IPS-15b (cell line): ENCODE data around the gene TM9SF3.

ENCODE experiments used
- H3K27me3 ChIP-seq: one replicate; pipeline ENCODE4 v1.6.1; 2013; ENCODE audit warnings: low read length; ENCODE audit not compliant: control insufficient read depth, insufficient read depth
- H3K36me3 ChIP-seq: one replicate; pipeline ENCODE4 v1.6.1; 2013; ENCODE audit warnings: low read length; ENCODE audit not compliant: control insufficient read depth, insufficient read depth
- H3K4me1 ChIP-seq: one replicate; pipeline ENCODE4 v1.6.1; 2013; ENCODE audit warnings: mild to moderate bottlenecking, low read length; ENCODE audit not compliant: control insufficient read depth, insufficient read depth
- H3K4me3 ChIP-seq: one replicate; pipeline ENCODE4 v1.5.1; 2013; ENCODE audit warnings: low read depth, low read length
- H3K9ac ChIP-seq: one replicate; pipeline ENCODE4 v1.6.1; 2013; ENCODE audit warnings: low read depth, mild to moderate bottlenecking, low read length
- H3K9me3 ChIP-seq: one replicate; pipeline ENCODE4 v1.6.1; 2013; ENCODE audit warnings: mild to moderate bottlenecking, low read length; ENCODE audit not compliant: control insufficient read depth, insufficient read depth

TM9SF3 gene

DNA sequence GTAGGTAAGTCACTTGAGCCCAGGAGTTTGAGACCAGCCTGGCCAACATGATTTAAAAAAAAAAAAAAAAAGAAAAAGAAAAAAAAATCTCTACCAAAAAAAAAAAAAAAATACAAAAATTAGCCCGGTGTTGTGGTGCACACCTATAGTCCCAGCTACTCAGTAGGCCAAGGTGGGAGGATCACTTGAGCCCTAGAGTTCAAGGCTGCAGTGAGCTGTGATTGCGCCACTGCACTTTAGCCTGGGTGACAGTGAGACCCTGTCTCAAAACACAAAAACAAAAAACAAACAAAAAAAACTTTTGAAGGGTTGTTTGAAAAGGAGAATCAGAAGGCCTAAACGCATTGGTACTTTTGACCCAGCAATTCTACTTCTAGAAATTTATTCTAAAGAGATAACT lies 86.8 kb downstream of the TM9SF3 start:
- Histone ChIP-seq H3K36me3 (no peaks in the 10 kb centered on the region), H3K9ac (no peak overlapping the region), H3K27me3 (peaks cover 3% of the 10 kb centered on the region), H3K9me3 (no peaks in the 10 kb centered on the region), H3K4me1 (no peaks in the 10 kb centered on the region), H3K4me3 (no peak overlapping the region)

DNA sequence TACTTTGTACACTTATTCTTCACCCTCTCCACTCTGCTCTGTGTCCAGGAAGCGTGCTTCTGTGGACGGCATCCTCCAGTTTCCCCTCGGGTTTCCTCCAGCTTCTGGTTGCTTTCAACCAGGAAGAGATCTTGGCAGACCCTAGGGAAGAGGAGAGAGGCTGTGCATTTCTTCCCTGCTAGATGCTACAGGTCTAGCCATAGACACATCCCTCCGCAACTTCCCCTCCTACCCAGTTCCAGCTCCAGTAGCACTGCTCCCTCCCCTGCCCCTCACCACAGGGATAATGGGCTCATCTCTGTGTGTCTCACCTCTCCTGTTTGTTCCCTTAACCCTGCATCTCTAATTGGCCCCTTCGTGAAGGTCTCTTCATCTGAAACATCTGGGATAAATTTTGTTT lies 89.4 kb downstream of the TM9SF3 start:
- H3K4me3 ChIP-seq: no peak overlapping the region
- H3K36me3 ChIP-seq: no peaks in the 10 kb centered on the region

DNA sequence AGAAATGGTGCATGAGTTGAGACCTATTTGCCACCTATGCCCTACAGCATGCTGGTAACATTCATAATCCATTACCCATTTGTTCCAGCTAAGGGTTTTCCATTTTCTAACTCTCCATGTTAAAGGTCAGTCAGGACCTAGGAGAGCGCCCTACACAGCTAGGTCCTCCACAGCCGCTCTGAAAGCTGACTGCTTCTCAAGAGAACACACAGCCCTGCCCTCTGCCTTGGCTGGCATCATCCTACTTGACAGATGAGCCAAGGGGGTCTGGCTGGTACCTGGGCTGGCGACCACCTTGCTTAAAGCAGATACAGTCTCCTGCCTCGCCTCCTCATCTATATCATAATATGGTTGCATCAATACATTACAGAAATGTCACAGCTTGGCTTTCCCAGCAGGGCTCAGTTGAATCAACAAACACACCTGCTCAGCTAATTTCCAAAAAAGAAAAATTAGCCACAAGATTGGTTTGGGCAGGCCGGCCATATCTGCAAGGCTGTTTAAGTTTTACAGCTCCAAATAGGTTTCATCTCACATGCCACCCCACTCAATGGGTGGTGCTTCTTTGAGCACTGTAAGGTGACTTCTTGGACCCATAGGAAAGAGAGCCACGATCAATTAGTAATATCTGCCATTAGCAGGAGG lies 90.4 kb downstream of the TM9SF3 start:
- Histone ChIP-seq H3K4me3 (no peak overlapping the region), H3K4me1 (no peaks in the 10 kb centered on the region), H3K9ac (no peak overlapping the region), H3K27me3 (no peaks in the 10 kb centered on the region), H3K36me3 (no peaks in the 10 kb centered on the region), H3K9me3 (no peaks in the 10 kb centered on the region)

More for the DNA sequence above, 89.4 kb downstream of the TM9SF3 start:
- Histone ChIP-seq H3K9me3 (no peaks in the 10 kb centered on the region), H3K4me1 (no peaks in the 10 kb centered on the region), H3K9ac (no peak overlapping the region), H3K27me3 (no peaks in the 10 kb centered on the region)

DNA sequence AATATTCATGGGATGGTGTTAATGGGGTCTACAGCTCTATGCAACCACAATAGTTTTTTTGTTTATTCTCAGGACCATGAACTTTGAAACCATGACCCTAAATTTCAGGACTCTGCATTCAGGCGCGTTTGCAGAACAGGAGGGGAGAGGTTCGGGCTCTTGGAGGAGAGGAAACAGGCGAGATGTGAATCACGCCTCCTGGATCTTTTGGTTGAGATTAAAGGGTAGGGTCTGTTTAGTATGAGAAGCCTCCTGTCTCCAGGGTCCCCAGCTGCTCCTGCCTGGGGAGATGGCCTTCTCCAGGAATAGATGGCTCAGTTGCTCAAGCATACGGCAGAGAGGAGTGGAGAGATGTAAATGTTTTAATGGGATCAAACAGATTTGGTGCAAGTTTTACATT lies 91.3 kb downstream of the TM9SF3 start:
- Histone ChIP-seq H3K9ac (no peak overlapping the region), H3K9me3 (no peaks in the 10 kb centered on the region), H3K27me3 (no peaks in the 10 kb centered on the region), H3K36me3 (no peaks in the 10 kb centered on the region), H3K4me1 (no peaks in the 10 kb centered on the region), H3K4me3 (no peak overlapping the region)

DNA sequence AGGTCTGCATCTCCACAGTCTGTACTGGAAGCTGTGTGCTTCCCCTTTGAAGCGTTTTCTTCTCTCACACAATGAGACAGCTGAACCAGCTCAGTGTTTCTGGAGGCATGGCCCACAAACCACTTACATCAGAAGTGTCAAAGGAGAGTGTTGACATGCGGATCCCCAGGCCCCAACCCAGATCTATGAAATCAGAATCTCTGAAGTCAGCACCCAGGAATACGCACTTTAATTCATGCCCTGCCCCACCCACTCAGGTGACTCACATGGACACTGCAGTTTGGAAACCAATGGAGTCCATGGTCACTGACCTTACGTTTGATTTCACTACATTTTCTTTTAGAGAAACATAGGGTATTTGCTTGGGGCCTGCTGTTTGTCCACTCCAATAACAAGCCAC lies 92.1 kb downstream of the TM9SF3 start:
- Histone ChIP-seq H3K9ac (no peak overlapping the region), H3K27me3 (no peaks in the 10 kb centered on the region), H3K9me3 (no peaks in the 10 kb centered on the region), H3K4me1 (no peaks in the 10 kb centered on the region), H3K36me3 (no peaks in the 10 kb centered on the region), H3K4me3 (no peak overlapping the region)

DNA sequence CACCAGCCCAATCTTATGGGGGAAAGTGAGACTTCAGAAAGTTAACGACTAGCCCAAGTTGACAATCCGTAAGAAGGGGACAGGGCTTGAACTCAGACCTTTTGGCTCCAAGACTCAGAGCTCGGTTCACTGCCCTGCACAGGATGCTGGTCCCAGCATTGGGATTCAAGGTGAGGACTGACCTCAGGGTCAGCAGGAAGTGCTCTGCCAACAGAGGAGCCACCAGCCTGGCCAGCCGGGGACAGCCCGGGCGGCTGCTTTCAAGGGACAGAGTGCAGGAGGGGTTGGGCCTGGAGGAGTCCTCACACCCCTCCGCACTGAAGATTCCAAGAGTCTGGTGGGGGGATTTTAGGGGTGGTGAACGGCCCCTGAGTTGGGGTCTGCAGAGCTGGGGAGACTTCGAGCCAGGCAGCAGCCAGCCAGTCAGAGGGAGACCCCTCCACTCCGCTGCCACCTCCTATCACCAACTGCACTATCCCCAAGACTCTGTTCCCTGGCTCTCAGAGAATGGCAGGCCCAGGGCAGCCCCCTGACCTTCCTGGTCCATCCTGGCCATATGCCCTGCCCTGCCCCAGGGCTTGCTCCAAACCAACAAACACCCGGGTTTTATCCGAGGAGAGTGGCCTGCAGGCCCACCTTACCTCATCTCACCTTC lies 92.8 kb downstream of the TM9SF3 start:
- Histone ChIP-seq H3K9me3 (no peaks in the 10 kb centered on the region), H3K4me3 (no peak overlapping the region), H3K4me1 (no peaks in the 10 kb centered on the region), H3K9ac (no peak overlapping the region), H3K27me3 (no peaks in the 10 kb centered on the region), H3K36me3 (no peaks in the 10 kb centered on the region)

DNA sequence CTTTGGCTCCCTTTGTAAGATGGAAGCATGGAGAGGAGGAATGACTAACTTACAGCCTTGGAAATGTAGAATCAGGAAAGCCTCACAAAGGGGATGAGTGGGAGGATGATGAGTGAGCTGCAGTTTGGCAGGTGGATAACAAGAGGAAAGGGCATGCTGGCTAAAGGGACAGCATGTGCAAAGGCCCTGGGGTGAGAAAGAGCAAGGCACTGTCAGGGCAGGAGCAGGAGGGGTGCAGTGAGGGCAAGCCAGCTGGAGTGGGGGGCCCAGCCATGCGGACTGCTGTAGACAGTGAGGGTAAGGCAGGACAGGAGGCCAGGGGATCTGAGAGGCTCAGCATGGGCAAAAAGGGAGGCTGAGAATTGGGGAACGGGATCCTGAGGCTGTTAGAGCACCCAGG lies 93.6 kb downstream of the TM9SF3 start:
- no peaks in the 10 kb centered on the region for H3K9me3 ChIP-seq
- H3K4me3 ChIP-seq: no peak overlapping the region
- no peak overlapping the region for H3K9ac ChIP-seq
- no peaks in the 10 kb centered on the region for H3K27me3 ChIP-seq
- H3K36me3 ChIP-seq: no peaks in the 10 kb centered on the region
- H3K4me1 ChIP-seq: no peaks in the 10 kb centered on the region

DNA sequence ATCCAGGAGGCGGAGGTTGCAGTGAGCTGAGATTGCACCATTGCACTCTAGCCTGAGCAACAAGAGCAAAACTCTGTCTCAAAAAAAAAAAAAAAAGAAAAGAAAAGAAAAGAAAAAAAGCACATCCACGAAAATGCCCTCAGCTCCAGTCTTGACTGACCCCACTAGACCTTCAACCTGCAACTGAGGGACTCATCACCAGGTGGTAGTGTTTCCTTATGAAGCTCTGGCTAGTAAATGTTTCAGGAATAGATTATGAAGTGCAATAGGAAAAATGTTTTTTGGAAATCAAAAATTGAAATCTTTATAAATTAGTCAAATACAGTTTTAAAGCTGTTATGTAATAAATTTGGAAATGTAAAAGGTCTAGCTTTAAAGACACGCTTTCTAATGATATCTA lies 95.5 kb downstream of the TM9SF3 start:
- Histone ChIP-seq H3K27me3 (no peaks in the 10 kb centered on the region), H3K9me3 (no peaks in the 10 kb centered on the region), H3K9ac (no peak overlapping the region), H3K4me1 (no peaks in the 10 kb centered on the region), H3K36me3 (no peaks in the 10 kb centered on the region), H3K4me3 (no peak overlapping the region)

DNA sequence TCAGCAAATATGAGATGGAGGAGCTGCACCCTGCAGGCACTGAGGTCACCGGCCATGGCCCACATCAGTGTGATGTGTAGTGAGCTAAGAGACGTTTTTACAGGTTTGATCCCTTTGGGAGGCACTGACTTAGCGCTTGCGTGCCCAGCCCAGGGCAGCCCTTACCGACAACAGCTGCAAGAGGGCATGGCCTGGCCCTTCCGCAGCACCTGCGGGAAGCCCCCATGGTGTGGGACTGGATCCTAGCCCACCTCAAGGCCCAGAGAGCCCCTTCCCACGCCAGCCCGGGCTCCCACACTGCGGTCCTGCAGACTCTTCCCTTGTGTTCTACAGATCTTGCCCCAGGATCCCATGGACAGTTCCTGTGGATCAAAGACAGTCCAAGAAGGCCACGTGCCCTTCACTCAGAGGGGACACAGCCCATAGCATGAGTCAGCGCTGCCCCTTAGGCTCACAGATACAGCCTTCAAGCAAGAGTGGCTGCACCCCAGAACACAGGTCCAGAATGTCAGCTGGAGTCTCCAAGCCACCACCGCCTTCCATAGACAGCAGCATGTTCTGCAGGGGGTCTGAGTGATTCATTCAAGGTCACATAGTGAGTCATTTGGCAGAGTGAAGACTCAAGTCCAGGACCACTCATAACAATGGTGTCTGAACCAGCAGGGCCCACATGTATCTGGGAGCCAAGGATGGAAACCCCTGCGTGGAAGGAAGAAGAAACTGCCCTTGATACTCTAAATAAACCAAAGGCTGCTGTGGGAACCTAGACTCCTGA lies 98.5 kb downstream of the TM9SF3 start:
- Histone ChIP-seq H3K27me3 (no peaks in the 10 kb centered on the region), H3K4me3 (no peak overlapping the region), H3K9me3 (no peaks in the 10 kb centered on the region), H3K36me3 (no peaks in the 10 kb centered on the region), H3K4me1 (no peaks in the 10 kb centered on the region), H3K9ac (no peak overlapping the region)

DNA sequence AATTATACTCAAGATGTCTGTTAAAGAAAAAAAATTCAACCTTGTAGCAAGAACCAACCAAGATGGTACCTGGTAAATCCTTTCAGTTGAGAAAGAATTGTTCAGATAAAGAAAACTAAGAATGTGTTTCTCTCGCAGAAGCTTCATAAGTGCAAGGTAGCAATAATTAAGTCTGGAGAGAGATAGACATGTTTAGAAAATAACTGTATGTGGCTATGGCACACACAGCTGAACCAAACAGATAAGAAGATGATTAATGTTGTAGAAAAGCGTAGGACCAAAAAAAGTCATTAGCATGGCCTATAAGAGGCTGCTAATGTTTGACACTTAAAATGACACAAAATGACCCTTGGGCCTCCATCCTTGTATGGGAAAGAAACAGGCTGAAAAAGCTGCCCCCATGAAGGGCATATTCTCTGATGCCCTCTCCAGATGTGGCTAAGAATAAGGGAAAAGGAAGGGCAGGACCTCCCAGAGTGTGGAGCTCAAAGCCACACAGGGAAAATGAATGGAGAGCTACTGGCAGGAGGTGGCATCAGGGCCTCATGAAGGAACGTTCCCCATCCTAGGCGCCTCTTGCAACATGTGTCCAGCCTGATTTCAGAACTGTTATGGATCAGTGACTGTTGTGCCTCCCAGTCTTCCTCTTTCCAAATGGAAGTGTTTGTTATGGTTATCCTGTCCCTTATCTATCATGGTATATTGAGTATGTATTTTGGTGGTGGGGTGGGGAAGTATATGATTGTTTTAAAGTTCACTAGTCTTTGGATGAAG lies 103.8 kb downstream of the TM9SF3 start:
- Histone ChIP-seq H3K4me1 (no peaks in the 10 kb centered on the region), H3K9ac (no peak overlapping the region), H3K9me3 (no peaks in the 10 kb centered on the region), H3K4me3 (no peak overlapping the region), H3K36me3 (no peaks in the 10 kb centered on the region), H3K27me3 (no peaks in the 10 kb centered on the region)

DNA sequence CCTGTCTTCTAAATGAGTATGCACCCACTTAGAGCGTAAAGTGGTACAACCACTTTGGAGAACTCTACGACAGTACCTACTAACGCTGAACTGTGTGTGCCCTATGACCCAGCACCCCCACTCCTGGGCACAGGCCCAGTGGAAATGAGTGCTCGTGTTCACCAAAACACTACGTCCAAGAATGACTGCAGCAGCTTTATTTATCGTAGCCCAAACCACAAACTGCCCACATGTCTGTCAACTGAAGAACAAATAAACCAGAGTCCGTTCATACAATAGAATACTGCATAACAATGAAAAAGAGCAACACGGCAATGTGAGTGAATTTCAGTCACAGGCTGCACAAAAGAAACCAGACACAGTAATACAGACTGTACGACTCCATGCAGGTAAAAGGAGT lies 108.5 kb downstream of the TM9SF3 start:
- Histone ChIP-seq H3K9ac (no peak overlapping the region), H3K9me3 (no peaks in the 10 kb centered on the region), H3K4me3 (no peak overlapping the region), H3K27me3 (no peaks in the 10 kb centered on the region), H3K36me3 (no peaks in the 10 kb centered on the region), H3K4me1 (no peaks in the 10 kb centered on the region)
